Esophagus (tissue), 2 donors: ENCODE data around the gene STXBP1. TPM values are rescaled to one million over a fixed set of nuclear protein-coding genes. Genes with fewer than 3 reads are reported as not detected.

Experiments used
- H3K27ac ChIP-seq, 2 donors: one replicate each; pipeline ENCODE4 v1.5.1; 2013; ENCODE audit warnings: low read depth in 2 of 2, mild to moderate bottlenecking in 2 of 2, inconsistent platforms in 1 of 2, low read length in 1 of 2, moderate library complexity in 1 of 2
- H3K27me3 ChIP-seq, 2 donors: one replicate each; pipeline ENCODE4 v1.6.1; 2013; ENCODE audit warnings: low read length in 2 of 2, control low read depth in 1 of 2, mild to moderate bottlenecking in 1 of 2; ENCODE audit not compliant: insufficient read depth in 2 of 2, control insufficient read depth in 1 of 2
- H3K36me3 ChIP-seq, 2 donors: one replicate each; pipeline ENCODE4 v1.6.1; 2013; ENCODE audit warnings: low read length in 1 of 2; ENCODE audit not compliant: control insufficient read depth in 2 of 2, insufficient read depth in 2 of 2
- H3K4me1 ChIP-seq, 2 donors: one replicate each; pipeline ENCODE4 v1.6.1; 2013; ENCODE audit warnings: low read length in 1 of 2; ENCODE audit not compliant: control insufficient read depth in 2 of 2, insufficient read depth in 2 of 2
- H3K4me3 ChIP-seq, 2 donors: one replicate each; pipeline ENCODE4 v1.5.1; 2013; ENCODE audit warnings: low read length in 2 of 2, mild to moderate bottlenecking in 2 of 2, low read depth in 1 of 2, moderate library complexity in 1 of 2
- H3K9me3 ChIP-seq, 2 donors: one replicate each; pipeline ENCODE4 v1.6.1; 2013; ENCODE audit warnings: mild to moderate bottlenecking in 2 of 2, low read depth in 1 of 2, low read length in 1 of 2, moderate library complexity in 1 of 2; ENCODE audit not compliant: control insufficient read depth in 2 of 2, insufficient read depth in 1 of 2
- WGBS, 2 donors: extraction: QIAGEN DNeasy Blood & Tissue Kit; methylation state at CpG; one replicate each; pipeline ENCODE4 v1.1.7; 2013; 5-methylcytosine and 5-hydroxymethylcytosine counted together
- polyA plus RNA-seq, 2 donors: library from polyadenylated mRNA; stranded (reverse); fragments of 200-250 nt; gene quantifications; one replicate each; pipeline ENCODE4 v1.2.3, GENCODE V29; 2013
- donor health status: healthy with polysubstance abuse.
- donor health status: Bipolar disorder and iron deficiency.

Gene STXBP1
- polyA plus RNA-seq, 2 donors: 4.7 to 7.1 TPM

DNA sequence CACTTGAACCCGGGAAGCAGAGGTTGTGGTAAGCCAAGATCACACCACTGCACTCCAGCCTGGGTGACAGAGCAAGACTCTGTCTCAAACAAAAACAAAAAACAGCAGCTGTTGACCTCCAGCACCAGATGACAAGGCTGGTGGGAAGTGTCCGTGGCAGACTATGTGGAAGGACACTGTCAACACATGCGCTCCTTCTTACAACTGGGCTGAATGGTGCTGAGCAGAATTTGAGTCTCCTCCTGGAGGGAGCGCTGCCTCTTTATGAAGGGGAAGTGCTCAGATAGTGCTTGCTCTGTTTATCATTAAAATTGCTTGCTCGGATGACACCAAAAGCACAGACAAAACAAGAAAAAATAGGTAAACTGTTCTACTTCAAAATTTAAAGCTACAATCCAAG is 85.5 kb downstream of the STXBP1 start:
- 80 to 83% methylated on average over 5 of the region's 5 CpGs for WGBS, 2 donors
- Histone ChIP-seq H3K9me3 (no peaks in the 10 kb centered on the region), H3K27me3 (no peaks in the 10 kb centered on the region), H3K27ac (no peak overlapping the region), H3K4me3 (no peak overlapping the region), H3K36me3 (peaks cover 0 to 3% of the 10 kb centered on the region in 2 donors), H3K4me1 (no peaks in the 10 kb centered on the region)

DNA sequence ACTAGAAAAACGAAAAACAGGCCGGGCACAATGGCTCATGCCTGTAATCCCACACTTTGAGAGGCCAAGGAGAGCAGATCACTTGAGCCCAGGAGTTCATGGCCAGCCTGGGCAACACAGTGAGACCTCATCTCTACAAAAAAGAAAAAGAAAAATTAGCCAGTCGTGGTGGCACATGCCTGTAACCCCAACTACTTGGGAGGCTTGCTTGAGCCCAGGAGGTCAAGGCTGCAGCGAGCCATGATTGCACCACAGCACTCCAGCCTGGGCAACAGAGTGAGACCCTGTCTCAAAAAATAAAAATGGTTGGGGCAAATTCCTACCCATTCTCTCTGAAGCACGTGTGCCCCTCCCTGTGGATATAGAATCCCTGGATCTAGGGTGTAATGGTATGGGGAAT is 86.3 kb downstream of the STXBP1 start:
- no peaks in the 10 kb centered on the region for H3K27me3 ChIP-seq
- no peaks in the 10 kb centered on the region for H3K4me1 ChIP-seq
- H3K9me3 ChIP-seq: no peaks in the 10 kb centered on the region
- H3K4me3 ChIP-seq: no peak overlapping the region
- H3K36me3 ChIP-seq: peaks cover 0 to 2% of the 10 kb centered on the region in 2 donors
- H3K27ac ChIP-seq: no peak overlapping the region
- WGBS, 2 donors: 94 to 96% methylated on average over 5 of the region's 5 CpGs

DNA sequence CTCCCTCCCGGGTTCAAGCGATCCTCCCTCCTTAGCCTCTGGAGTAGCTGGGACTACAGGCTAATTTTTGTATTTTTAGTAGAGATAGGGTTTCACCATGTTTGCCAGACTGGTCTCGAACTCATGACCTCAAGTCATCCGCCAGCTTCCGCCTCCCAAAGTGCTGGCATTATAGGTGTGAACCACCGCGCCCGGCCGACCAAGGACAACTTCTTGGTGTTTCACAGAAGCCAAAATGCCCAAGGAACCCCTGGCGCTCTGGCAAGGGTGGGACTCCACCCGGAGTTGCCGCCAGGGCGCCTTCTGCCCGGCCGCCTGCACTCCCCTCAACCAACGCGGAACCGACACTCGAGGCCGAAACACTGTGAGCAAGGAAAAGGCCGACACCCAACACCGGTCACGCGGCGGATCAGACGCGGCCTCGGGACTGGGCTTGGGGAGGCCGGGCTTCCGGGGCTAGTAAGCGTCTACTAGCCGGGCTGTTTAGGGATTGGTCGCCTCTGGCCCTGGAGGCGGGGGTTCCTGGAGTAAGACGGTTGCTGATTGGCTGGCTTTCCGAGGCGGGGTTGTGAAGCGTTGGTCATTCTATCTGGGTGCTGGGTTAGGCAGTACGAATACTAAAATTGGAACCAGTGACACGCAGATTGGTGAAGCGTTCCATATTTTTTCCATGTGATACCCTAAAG is 87.1 kb downstream of the STXBP1 start:
- no peaks in the 10 kb centered on the region for H3K4me1 ChIP-seq
- H3K4me3 ChIP-seq: peak overlapping the region; percentile 13 to 34
- 13 to 17% methylated on average over 41 of the region's 41 CpGs for WGBS, 2 donors
- no peaks in the 10 kb centered on the region for H3K9me3 ChIP-seq
- no peaks in the 10 kb centered on the region for H3K36me3 ChIP-seq
- peak overlapping the region; percentile 80 to 92 for H3K27ac ChIP-seq
- no peaks in the 10 kb centered on the region for H3K27me3 ChIP-seq

DNA sequence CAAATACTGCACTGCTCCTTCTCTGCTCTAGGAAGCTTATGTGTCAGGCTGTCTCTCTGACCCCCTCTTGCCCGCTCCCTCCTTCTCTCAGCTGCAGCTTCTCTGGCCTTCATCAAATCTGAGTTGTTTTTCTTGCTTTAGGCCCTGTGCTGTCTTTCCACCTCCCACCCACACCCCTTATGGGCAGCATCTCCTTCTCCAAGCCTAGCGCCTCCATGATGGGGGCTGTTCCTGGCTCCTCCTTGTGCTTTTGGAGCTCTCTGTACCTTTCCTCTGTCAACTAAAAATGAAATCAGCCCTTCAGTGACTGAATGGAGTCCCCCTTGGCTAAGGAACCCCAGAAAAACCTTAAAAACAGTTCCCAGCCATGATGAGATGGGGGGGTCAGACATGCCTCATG is 88.1 kb downstream of the STXBP1 start:
- H3K4me1 ChIP-seq: no peaks in the 10 kb centered on the region
- no peaks in the 10 kb centered on the region for H3K9me3 ChIP-seq
- H3K4me3 ChIP-seq: no peak overlapping the region
- 96 to 100% methylated on average over 2 of the region's 2 CpGs for WGBS, 2 donors
- H3K27me3 ChIP-seq: no peaks in the 10 kb centered on the region
- no peaks in the 10 kb centered on the region for H3K36me3 ChIP-seq
- no peak overlapping the region for H3K27ac ChIP-seq

DNA sequence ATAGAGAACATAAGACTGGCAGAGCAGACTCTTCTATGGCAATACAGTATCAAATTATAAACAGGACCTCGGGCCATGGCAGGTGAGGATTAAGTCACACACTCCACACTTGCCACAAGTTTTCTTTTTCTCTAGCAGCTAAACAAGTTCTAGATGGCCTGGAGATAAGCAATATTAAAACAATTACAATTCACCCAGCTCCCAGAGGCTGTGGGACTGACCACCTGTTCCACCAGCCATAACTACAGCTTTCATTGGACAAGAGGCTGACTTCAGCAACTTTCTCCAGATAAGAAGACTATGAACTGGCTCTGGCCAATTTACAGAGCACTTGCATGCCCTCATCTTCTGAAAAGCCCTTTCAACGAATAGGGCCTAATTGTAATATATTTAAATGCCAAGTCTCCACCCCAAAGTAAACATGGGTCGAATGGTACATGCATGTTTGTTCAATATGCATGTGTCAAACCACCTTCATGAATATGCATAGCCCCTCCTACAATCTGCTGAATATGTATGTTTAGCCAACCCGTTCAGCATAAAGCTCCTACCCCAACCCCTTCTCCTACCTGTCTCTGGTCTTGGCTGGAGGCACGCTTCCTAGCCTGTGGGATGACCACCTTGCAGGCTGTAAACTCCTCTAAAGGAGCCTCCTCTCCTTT is 88.6 kb downstream of the STXBP1 start:
- H3K4me1 ChIP-seq: no peaks in the 10 kb centered on the region
- H3K36me3 ChIP-seq: no peaks in the 10 kb centered on the region
- 68 to 73% methylated on average over 5 of the region's 5 CpGs for WGBS, 2 donors
- no peaks in the 10 kb centered on the region for H3K27me3 ChIP-seq
- no peak overlapping the region for H3K4me3 ChIP-seq
- H3K9me3 ChIP-seq: no peaks in the 10 kb centered on the region
- no peak overlapping the region for H3K27ac ChIP-seq

DNA sequence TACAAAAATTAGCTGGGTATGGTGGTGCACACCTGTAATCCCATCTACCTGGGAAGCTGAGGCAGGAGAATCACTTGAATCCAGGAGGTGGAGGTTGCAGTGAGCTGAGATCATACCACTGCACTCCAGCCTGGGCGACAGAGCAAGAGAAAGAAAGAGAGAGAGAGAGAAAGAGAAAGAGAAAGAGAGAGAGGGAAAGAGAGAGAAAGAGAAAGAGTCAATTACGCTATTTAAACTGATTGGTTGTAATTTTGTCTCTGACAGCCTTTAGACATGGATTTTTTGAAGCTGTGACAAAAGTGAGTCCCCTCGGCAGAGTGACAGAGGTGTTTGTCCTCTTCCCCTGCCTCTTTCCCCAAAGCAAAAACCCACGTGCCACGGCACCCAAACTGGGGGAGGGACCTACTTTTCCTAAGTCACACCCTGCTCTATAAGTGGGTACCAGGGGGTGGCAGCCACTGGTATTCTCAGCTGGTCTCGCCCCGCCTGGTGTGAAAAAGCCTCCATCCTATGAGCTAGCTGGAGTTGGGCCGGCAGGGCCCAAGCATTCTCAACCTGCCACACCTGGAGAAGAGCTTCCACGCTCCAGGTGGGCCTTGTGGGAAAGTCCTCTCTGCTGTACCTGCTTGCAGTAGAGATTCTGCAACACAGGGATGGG is 91.3 kb downstream of the STXBP1 start:
- Histone ChIP-seq H3K27ac (no peak overlapping the region), H3K4me1 (peaks cover 0 to 2% of the 10 kb centered on the region in 2 donors), H3K4me3 (no peak overlapping the region), H3K27me3 (no peaks in the 10 kb centered on the region), H3K36me3 (no peaks in the 10 kb centered on the region), H3K9me3 (no peaks in the 10 kb centered on the region)
- 75 to 79% methylated on average over 9 of the region's 9 CpGs for WGBS, 2 donors

DNA sequence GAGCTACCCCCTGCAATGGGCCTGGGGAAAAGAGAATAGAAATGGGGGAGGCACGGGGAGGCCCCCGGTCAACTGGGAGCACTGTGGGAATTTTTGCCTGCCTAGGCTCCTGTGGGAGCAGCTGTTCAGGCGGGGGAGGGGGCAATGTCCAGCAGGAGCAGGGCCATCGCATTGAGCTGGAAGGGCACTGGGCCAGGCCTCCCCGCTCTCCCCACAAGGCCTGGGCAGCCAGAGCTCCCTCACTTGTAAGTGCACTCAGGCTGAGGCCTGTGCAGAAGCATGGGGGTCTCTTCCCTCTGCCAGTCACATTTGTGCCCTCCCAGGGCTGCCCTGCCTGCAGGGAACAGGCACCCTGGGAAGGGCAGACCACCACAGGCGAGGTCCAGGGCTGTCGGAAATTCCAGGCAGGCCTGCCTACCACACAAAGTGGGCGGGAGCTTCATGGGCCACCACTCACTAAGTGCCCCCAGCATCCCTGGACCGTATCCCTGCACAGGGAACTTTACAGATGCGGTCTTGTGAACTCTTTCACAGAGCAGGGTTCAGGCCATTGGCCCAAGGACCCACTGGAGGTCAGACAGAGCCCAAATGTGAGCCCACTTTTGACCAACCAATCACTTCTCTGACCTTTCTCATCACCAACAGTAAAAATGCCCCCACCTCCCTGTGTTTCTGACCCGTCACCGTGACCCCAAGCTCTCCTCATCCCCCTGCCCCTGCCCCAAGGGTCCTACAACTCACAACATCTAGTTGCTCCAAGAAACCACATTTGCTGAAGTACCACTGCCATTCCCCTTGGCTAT is 93.7 kb downstream of the STXBP1 start:
- H3K27ac ChIP-seq: no peak overlapping the region
- WGBS, 2 donors: 82 to 85% methylated on average over 12 of the region's 12 CpGs
- H3K27me3 ChIP-seq: no peaks in the 10 kb centered on the region
- H3K4me1 ChIP-seq: peaks cover 0 to 2% of the 10 kb centered on the region in 2 donors
- H3K36me3 ChIP-seq: no peaks in the 10 kb centered on the region
- H3K9me3 ChIP-seq: no peaks in the 10 kb centered on the region
- no peak overlapping the region for H3K4me3 ChIP-seq

DNA sequence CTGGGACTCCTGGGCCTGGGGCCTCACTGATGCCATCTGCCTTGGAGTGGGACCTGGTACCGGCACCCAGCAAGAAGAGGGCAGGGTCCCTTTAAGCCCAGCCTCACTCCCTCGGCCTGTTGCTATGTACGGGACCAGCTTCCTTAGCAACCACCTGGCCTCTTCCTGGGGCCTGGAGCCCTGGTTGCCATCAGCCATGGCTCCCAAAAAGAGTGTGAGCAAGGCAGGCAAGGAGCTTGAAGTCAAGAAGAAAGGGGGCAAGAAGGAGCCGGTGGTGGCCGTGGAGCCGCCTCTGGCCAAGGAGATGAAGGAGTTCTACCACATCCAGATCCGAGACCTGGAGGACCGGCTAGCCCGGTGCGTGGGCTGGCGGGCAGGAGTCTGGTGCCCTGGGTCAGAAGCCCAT is 94.8 kb downstream of the STXBP1 start, which contains the start of gene CFAP157:
CFAP157 (plus strand) TSS at position 153 of the 406 bp plus-strand sequence; CDS start at position 197, 44 bp downstream.
- H3K27me3 ChIP-seq: no peaks in the 10 kb centered on the region
- H3K36me3 ChIP-seq: no peaks in the 10 kb centered on the region
- WGBS, 2 donors: 62 to 63% methylated on average over 11 of the region's 11 CpGs

DNA sequence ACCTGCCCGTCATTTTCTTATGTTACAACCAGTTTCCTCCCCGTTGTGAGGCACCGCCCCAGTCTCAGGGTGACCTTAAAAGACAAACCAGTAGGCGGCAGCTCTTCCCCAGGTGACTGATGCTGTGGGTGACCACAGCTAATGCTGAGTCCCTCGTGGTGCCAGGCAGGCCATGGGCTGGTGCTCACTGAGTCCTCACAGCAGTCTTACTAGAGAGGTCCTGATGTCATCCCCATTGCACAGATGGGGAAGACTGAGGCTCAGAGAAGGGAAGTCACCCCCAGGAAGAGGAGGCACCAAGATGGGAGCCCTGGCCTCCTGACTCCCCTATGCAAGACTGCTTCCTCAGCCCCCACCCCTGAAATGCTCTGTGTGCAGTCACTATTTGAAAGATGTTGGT is 95.7 kb downstream of the STXBP1 start:
- no peaks in the 10 kb centered on the region for H3K27me3 ChIP-seq
- H3K9me3 ChIP-seq: no peaks in the 10 kb centered on the region
- no peak overlapping the region for H3K4me3 ChIP-seq
- peaks cover 0 to 2% of the 10 kb centered on the region in 2 donors for H3K4me1 ChIP-seq
- H3K36me3 ChIP-seq: no peaks in the 10 kb centered on the region
- no peak overlapping the region for H3K27ac ChIP-seq
- WGBS, 2 donors: 46 to 51% methylated on average over 5 of the region's 5 CpGs

More for the DNA sequence above, 94.8 kb downstream of the STXBP1 start, which contains the start of gene CFAP157:
- Histone ChIP-seq H3K27ac (no peak within 1 kb of the TSS), H3K4me1 (peaks cover 0 to 2% of the 10 kb centered on the region in 2 donors), H3K4me3 (no peak within 1 kb of the TSS), H3K9me3 (no peaks in the 10 kb centered on the region)
